Measurements from ENCODE around the gene GBP6.

- TF ChIP-seq CTCF (conservative IDR thresholded peaks at IDR 0.05) (no peak), EZH2 (IDR thresholded peaks at IDR 0.05; ENCODE audit: low read depth) (no peak)
Observed at GRCh38 chr1:89383185-89383584, 19.3 kb downstream of the GBP6 start.
